Stimulated activated CD4-positive, alpha-beta T cell treated with anti-CD3 and anti-CD28 coated beads, Interleukin-15, amount 100 ng/mL, for 1 hour (primary cell): ENCODE measurements around the gene CASKIN1.

ENCODE experiments used
- DNase-seq, 2 donors: peaks; one replicate each; pipeline ENCODE4 v3.0.0-alpha.2; 2020; ENCODE audit warnings: low read depth in 1 of 2, low spot score in 1 of 2

The CASKIN1 gene

GRCh38 chr16:2194166-2194834 lies 2.1 kb downstream of the CASKIN1 start:
- no peak for DNase-seq

GRCh38 chr16:2191446-2191706 lies 5.0 kb downstream of the CASKIN1 start:
- DNase-seq = no peak

GRCh38 chr16:2190659-2191445 lies 5.6 kb downstream of the CASKIN1 start:
- no peak for DNase-seq

GRCh38 chr16:2190002-2190658 lies 6.3 kb downstream of the CASKIN1 start:
- no peak for DNase-seq

GRCh38 chr16:2189252-2189893 lies 7.0 kb downstream of the CASKIN1 start:
- DNase-seq = no peak

- no peak for DNase-seq
These were observed 8.0 kb downstream of the CASKIN1 start for GRCh38 chr16:2188395-2188794.

GRCh38 chr16:2187212-2187611 lies 9.2 kb downstream of the CASKIN1 start:
- no peak for DNase-seq

- DNase-seq = no peak
These were observed 9.9 kb downstream of the CASKIN1 start for GRCh38 chr16:2186505-2186904.

GRCh38 chr16:2186064-2186463 lies 10.3 kb downstream of the CASKIN1 start:
- DNase-seq = no peak

- DNase-seq = no peak
These were observed 11.4 kb downstream of the CASKIN1 start for GRCh38 chr16:2184962-2185361.

- DNase-seq = no peak
These were observed 12.1 kb downstream of the CASKIN1 start for GRCh38 chr16:2184346-2184745.

- no peak for DNase-seq
These were observed 12.7 kb downstream of the CASKIN1 start for GRCh38 chr16:2183671-2184070.

GRCh38 chr16:2181952-2182351 lies 14.5 kb downstream of the CASKIN1 start:
- no peak for DNase-seq

GRCh38 chr16:2180962-2181923 lies 15.2 kb downstream of the CASKIN1 start:
- no peak for DNase-seq

GRCh38 chr16:2180461-2180860 lies 15.9 kb downstream of the CASKIN1 start:
- DNase-seq = no peak

- DNase-seq = no peak
These were observed 16.8 kb downstream of the CASKIN1 start for GRCh38 chr16:2179576-2179975.

- no peak for DNase-seq
These were observed 17.3 kb downstream of the CASKIN1 start for GRCh38 chr16:2179107-2179501.

GRCh38 chr16:2178321-2179106 lies 17.9 kb downstream of the CASKIN1 start:
- DNase-seq = peak in 1 of 2 donors; percentile 26

- no peak for DNase-seq
These were observed 18.8 kb downstream of the CASKIN1 start for GRCh38 chr16:2177561-2177960.

- no peak for DNase-seq
These were observed 19.3 kb downstream of the CASKIN1 start for GRCh38 chr16:2177101-2177500.
